WTC11 (cell line): ENCODE results near the gene ARAP1. TPM values are rescaled to one million over a fixed set of nuclear protein-coding genes. Genes with fewer than 3 reads are reported as not detected.

Experiments used
- ATAC-seq: fragments of 200-7000 bp; cut with Tn5 transposase; 2 replicates; pipeline ENCODE4 v1.10.0; 2021; ENCODE audit warnings: mild to moderate bottlenecking, moderate library complexity
- CTCF ChIA-PET: fragments of 300-600 bp; sonication (Branson Sonifier 250); formaldehyde crosslinking; loops from one replicate; lab custom pipeline; 2021; ENCODE audit warnings: antibody characterized with exemption; lab: Charles Lee
- POLR2A ChIA-PET: fragments of 350-600 bp; sonication (Branson Sonifier 250); formaldehyde crosslinking; loops from one replicate; lab custom pipeline; 2021; ENCODE audit warnings: antibody characterized with exemption; lab: Charles Lee
- DNase-seq: peaks from one replicate; pipeline ENCODE4 v3.0.0; 2021; ENCODE audit warnings: low spot score
- H3K27ac Mint-ChIP-seq: 2 replicates; pipeline ENCODE4 v1.8.0; 2021; ENCODE audit warnings: mixed read lengths
- H3K27me3 Mint-ChIP-seq: 2 replicates; pipeline ENCODE4 v1.8.0; 2021; ENCODE audit warnings: low read depth, mild to moderate bottlenecking, moderate library complexity, mixed read lengths
- H3K36me3 Mint-ChIP-seq: 2 replicates; pipeline ENCODE4 v1.8.0; 2021; ENCODE audit warnings: mixed read lengths
- H3K4me1 Mint-ChIP-seq: 2 replicates; pipeline ENCODE4 v1.8.0; 2022; ENCODE audit warnings: mixed read lengths
- H3K4me3 Mint-ChIP-seq: 2 replicates; pipeline ENCODE4 v1.8.0; 2021; ENCODE audit warnings: mild to moderate bottlenecking, moderate library complexity, mixed read lengths
- H3K9me3 Mint-ChIP-seq: 2 replicates; pipeline ENCODE4 v1.8.0; 2021; ENCODE audit warnings: mixed read lengths
- CREB1 ChIP-seq: sonication (generic); formaldehyde crosslinking; IDR thresholded peaks from 2 replicates; pipeline ENCODE4 v1.8.0; 2023; ENCODE audit warnings: mild to moderate bottlenecking, missing genetic modification reagents
- CREM ChIP-seq: sonication (generic); formaldehyde crosslinking; IDR thresholded peaks from 2 replicates; pipeline ENCODE4 v1.8.1; 2022; ENCODE audit warnings: mild to moderate bottlenecking, missing genetic modification reagents, moderate library complexity
- EMX1 ChIP-seq: fragments of 250-450 bp; sonication (Bioruptor Pico); IDR thresholded peaks from 2 replicates; pipeline ENCODE4 v1.8.0; 2021; ENCODE audit warnings: mild to moderate bottlenecking
- ESRRA ChIP-seq: sonication (generic); formaldehyde crosslinking; IDR thresholded peaks from 2 replicates; pipeline ENCODE4 v1.8.1; 2022; ENCODE audit warnings: mild to moderate bottlenecking, missing genetic modification reagents, borderline replicate concordance
- FOXK1 ChIP-seq: sonication (generic); formaldehyde crosslinking; IDR thresholded peaks from 2 replicates; pipeline ENCODE4 v1.8.0; 2022; ENCODE audit warnings: mild to moderate bottlenecking, moderate library complexity, missing genetic modification reagents
- GABPB1 ChIP-seq: sonication (generic); formaldehyde crosslinking; IDR thresholded peaks from 2 replicates; pipeline ENCODE4 v1.8.1; 2023; ENCODE audit warnings: mild to moderate bottlenecking, missing genetic modification reagents
- GRHL2 ChIP-seq: fragments of 250-450 bp; sonication (Bioruptor Pico); IDR thresholded peaks from 2 replicates; pipeline ENCODE4 v1.8.0; 2022; ENCODE audit warnings: mild to moderate bottlenecking, moderate library complexity; ENCODE audit not compliant: insufficient replicate concordance, severe bottlenecking
- NFE2L1 ChIP-seq: sonication (generic); formaldehyde crosslinking; IDR thresholded peaks from 2 replicates; pipeline ENCODE4 v1.8.1; 2023; ENCODE audit warnings: missing genetic modification reagents
- OVOL2 ChIP-seq: fragments of 250-450 bp; sonication (Bioruptor Pico); IDR thresholded peaks from 2 replicates; pipeline ENCODE4 v1.9.0; 2021; ENCODE audit warnings: mild to moderate bottlenecking, borderline replicate concordance
- RELA ChIP-seq: sonication (generic); formaldehyde crosslinking; IDR thresholded peaks from 2 replicates; pipeline ENCODE4 v1.8.1; 2022; ENCODE audit warnings: missing genetic modification reagents, mild to moderate bottlenecking, borderline replicate concordance
- SOX15 ChIP-seq: fragments of 250-450 bp; sonication (Bioruptor Pico); IDR thresholded peaks from 2 replicates; pipeline ENCODE4 v1.9.0; 2021; ENCODE audit warnings: mild to moderate bottlenecking
- TP53 ChIP-seq: sonication (generic); formaldehyde crosslinking; IDR thresholded peaks from 2 replicates; pipeline ENCODE4 v1.8.1; 2023; ENCODE audit warnings: mild to moderate bottlenecking, missing genetic modification reagents
- ZNF219 ChIP-seq: sonication (generic); formaldehyde crosslinking; IDR thresholded peaks from 2 replicates; pipeline ENCODE4 v1.8.0; 2023; ENCODE audit warnings: missing genetic modification reagents, mild to moderate bottlenecking, borderline replicate concordance
- ZNF423 ChIP-seq: fragments of 250-450 bp; sonication (Bioruptor Pico); IDR thresholded peaks from 2 replicates; pipeline ENCODE4 v2.1.2; 2022; ENCODE audit warnings: mild to moderate bottlenecking, moderate library complexity
- total RNA-seq: library from RNA; stranded (reverse); gene quantifications from 3 replicates; pipeline ENCODE4 v1.2.3, GENCODE V29; 2021
- TF ChIP-seq, protein P1 (sequence below): fragments of 200-600 bp; IDR thresholded peaks from 2 replicates; pipeline ENCODE4 v1.8.0; 2022; ENCODE audit warnings: antibody characterized with exemption
- TF ChIP-seq, protein P2 (sequence below): sonication (generic); formaldehyde crosslinking; IDR thresholded peaks from 2 replicates; pipeline ENCODE4 v1.8.0; 2022; ENCODE audit warnings: mild to moderate bottlenecking, missing genetic modification reagents
- TF ChIP-seq, protein P3 (sequence below): fragments of 250-450 bp; sonication (Bioruptor Pico); IDR thresholded peaks from 2 replicates; pipeline ENCODE4 v2.1.2; 2022; ENCODE audit warnings: mild to moderate bottlenecking, moderate library complexity
- TF ChIP-seq, protein P4 (sequence below): sonication (generic); formaldehyde crosslinking; IDR thresholded peaks from 2 replicates; pipeline ENCODE4 v1.8.1; 2022; ENCODE audit warnings: missing genetic modification reagents, borderline replicate concordance
- TF ChIP-seq, protein P5 (sequence below): sonication (generic); formaldehyde crosslinking; IDR thresholded peaks from 2 replicates; pipeline ENCODE4 v1.8.1; 2023; ENCODE audit warnings: mild to moderate bottlenecking, missing genetic modification reagents
- TF ChIP-seq, protein P6 (sequence below): sonication (generic); formaldehyde crosslinking; IDR thresholded peaks from 2 replicates; pipeline ENCODE4 v1.8.1; 2022; ENCODE audit warnings: mild to moderate bottlenecking, moderate library complexity, missing genetic modification reagents
- TF ChIP-seq, protein P7 (sequence below): fragments of 250-450 bp; sonication (Bioruptor Pico); IDR thresholded peaks from 2 replicates; pipeline ENCODE4 v1.8.0; 2021; ENCODE audit warnings: mild to moderate bottlenecking

The ARAP1 gene
- total RNA-seq, 1 experiment from 2014 or later = 98.8 TPM

DNA sequence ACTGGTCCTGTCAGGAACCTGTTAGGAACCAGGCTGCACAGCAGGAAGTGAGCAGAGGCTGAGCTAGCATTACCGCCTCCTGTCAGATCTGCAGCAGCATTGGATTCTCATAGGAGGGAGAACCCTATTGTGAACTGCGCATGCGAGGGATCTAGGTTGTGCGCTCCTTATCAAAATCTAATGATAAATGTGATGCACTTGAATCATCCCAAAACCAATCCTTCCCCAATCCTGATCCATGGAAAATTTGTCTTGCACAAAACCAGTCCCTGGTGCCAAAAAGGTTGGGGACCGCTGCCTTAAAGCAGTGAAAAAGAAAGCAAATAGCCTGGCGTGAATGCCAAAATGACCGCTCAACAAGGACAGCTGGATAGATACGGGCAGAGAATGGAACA is 1.9 kb upstream of the ARAP1 start:
- Mint-ChIP-seq H3K27ac (no peak overlapping the region), H3K27me3 (peaks cover 10% of the 10 kb centered on the region), H3K36me3 (peaks cover 11% of the 10 kb centered on the region), H3K4me3 (peak overlapping the region; percentile 8; the same call in 1 of the 2 replicates), H3K9me3 (no peaks in the 10 kb centered on the region), H3K4me1 (peaks cover 35% of the 10 kb centered on the region)
- DNase-seq (no peak), ATAC-seq (no peak)
- TF ChIP-seq EMX1 (CRISPR knock-in tag) (no peak), ZNF219 (no peak), OVOL2 (CRISPR knock-in tag) (no peak), NFE2L1 (no peak), TP53 (CRISPR knock-in tag) (no peak), RELA (CRISPR knock-in tag) (no peak), FOXK1 (CRISPR knock-in tag) (no peak), CREB1 (no peak), GRHL2 (no peak), ESRRA (no peak)
- TF ChIP-seq, protein P1, sequence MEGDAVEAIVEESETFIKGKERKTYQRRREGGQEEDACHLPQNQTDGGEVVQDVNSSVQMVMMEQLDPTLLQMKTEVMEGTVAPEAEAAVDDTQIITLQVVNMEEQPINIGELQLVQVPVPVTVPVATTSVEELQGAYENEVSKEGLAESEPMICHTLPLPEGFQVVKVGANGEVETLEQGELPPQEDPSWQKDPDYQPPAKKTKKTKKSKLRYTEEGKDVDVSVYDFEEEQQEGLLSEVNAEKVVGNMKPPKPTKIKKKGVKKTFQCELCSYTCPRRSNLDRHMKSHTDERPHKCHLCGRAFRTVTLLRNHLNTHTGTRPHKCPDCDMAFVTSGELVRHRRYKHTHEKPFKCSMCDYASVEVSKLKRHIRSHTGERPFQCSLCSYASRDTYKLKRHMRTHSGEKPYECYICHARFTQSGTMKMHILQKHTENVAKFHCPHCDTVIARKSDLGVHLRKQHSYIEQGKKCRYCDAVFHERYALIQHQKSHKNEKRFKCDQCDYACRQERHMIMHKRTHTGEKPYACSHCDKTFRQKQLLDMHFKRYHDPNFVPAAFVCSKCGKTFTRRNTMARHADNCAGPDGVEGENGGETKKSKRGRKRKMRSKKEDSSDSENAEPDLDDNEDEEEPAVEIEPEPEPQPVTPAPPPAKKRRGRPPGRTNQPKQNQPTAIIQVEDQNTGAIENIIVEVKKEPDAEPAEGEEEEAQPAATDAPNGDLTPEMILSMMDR = no peak
- TF ChIP-seq, protein P2, sequence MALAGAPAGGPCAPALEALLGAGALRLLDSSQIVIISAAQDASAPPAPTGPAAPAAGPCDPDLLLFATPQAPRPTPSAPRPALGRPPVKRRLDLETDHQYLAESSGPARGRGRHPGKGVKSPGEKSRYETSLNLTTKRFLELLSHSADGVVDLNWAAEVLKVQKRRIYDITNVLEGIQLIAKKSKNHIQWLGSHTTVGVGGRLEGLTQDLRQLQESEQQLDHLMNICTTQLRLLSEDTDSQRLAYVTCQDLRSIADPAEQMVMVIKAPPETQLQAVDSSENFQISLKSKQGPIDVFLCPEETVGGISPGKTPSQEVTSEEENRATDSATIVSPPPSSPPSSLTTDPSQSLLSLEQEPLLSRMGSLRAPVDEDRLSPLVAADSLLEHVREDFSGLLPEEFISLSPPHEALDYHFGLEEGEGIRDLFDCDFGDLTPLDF (CRISPR knock-in tag) = no peak
- TF ChIP-seq, protein P3, sequence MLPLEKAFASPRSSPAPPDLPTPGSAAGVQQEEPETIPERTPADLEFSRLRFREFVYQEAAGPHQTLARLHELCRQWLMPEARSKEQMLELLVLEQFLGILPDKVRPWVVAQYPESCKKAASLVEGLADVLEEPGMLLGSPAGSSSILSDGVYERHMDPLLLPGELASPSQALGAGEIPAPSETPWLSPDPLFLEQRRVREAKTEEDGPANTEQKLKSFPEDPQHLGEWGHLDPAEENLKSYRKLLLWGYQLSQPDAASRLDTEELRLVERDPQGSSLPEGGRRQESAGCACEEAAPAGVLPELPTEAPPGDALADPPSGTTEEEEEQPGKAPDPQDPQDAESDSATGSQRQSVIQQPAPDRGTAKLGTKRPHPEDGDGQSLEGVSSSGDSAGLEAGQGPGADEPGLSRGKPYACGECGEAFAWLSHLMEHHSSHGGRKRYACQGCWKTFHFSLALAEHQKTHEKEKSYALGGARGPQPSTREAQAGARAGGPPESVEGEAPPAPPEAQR (CRISPR knock-in tag) = no peak
- TF ChIP-seq, protein P4, sequence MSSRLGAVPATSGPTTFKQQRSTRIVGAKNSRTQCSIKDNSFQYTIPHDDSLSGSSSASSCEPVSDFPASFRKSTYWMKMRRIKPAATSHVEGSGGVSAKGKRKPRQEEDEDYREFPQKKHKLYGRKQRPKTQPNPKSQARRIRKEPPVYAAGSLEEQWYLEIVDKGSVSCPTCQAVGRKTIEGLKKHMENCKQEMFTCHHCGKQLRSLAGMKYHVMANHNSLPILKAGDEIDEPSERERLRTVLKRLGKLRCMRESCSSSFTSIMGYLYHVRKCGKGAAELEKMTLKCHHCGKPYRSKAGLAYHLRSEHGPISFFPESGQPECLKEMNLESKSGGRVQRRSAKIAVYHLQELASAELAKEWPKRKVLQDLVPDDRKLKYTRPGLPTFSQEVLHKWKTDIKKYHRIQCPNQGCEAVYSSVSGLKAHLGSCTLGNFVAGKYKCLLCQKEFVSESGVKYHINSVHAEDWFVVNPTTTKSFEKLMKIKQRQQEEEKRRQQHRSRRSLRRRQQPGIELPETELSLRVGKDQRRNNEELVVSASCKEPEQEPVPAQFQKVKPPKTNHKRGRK (CRISPR knock-in tag) = no peak
- TF ChIP-seq, protein P5, sequence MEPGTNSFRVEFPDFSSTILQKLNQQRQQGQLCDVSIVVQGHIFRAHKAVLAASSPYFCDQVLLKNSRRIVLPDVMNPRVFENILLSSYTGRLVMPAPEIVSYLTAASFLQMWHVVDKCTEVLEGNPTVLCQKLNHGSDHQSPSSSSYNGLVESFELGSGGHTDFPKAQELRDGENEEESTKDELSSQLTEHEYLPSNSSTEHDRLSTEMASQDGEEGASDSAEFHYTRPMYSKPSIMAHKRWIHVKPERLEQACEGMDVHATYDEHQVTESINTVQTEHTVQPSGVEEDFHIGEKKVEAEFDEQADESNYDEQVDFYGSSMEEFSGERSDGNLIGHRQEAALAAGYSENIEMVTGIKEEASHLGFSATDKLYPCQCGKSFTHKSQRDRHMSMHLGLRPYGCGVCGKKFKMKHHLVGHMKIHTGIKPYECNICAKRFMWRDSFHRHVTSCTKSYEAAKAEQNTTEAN = no peak
- POLR2A ChIA-PET = no interaction called here
- CTCF ChIA-PET = interaction anchor here (1.5 to 2.2 kb wide), 1 partner anchor 29 kb away, joined by 5 to 11 read pairs; no protein-coding TSS in a partner anchor

DNA sequence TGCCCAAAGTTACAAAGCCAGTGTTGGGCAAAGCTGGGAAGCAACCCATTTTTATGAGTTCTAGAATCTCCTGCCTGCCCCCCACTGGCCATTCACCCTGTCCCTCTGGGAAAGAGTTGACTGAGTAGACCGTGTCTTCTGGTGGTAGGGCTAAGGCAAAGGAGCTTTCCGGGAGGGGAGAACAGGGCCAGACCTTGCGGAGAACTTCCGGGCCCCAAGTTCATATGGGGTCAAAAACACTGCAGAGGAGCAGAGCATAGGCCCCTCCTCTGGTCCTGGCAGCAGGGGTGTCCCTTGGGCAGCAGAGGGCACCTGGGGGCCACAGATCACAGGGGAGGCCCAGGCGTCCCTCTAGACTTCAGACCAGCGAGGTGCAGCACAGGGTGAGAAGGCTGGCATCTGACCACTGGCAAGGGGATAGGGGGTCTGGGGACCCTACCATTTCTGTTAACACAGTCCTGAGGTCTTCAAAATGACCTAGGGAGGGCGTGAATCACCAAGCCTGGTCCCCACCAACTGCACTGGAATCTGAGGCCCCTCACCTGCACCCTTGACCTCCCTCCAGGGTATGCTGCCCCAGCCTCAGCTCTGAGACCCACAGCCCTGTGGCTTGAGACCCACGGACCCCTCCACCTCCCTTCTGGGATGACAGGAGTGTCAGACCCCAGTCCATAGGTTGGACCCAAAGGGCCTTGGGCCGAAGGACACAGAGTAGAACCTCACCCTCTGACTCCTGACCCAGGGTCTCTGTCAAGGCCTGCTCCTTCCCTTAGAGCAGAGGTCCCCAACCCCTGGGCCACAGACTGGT is 1.3 kb upstream of the ARAP1 start:
- ATAC-seq (no peak), DNase-seq (no peak)
- Mint-ChIP-seq H3K36me3 (peaks cover 11% of the 10 kb centered on the region), H3K9me3 (no peaks in the 10 kb centered on the region), H3K27me3 (peaks cover 10% of the 10 kb centered on the region), H3K4me1 (peaks cover 35% of the 10 kb centered on the region), H3K4me3 (peak overlapping the region; percentile 93), H3K27ac (no peak overlapping the region)
- CTCF ChIA-PET = interaction anchor here (0.5 to 2.2 kb wide), 5 partner anchors 11 to 70 kb away, joined by 3 to 14 read pairs (median 4); partner anchors contain the start of gene STARD10
- POLR2A ChIA-PET = interaction anchor here (0.6 kb wide), 1 partner anchor 37 kb away, joined by 4 read pairs; no protein-coding TSS in a partner anchor
- TF ChIP-seq, protein P4 (CRISPR knock-in tag) = no peak
- no peak for TF ChIP-seq GABPB1 (CRISPR knock-in tag)
- TF ChIP-seq SOX15 (CRISPR knock-in tag) = no peak
- TF ChIP-seq, protein P1 = no peak
- TF ChIP-seq, protein P6, sequence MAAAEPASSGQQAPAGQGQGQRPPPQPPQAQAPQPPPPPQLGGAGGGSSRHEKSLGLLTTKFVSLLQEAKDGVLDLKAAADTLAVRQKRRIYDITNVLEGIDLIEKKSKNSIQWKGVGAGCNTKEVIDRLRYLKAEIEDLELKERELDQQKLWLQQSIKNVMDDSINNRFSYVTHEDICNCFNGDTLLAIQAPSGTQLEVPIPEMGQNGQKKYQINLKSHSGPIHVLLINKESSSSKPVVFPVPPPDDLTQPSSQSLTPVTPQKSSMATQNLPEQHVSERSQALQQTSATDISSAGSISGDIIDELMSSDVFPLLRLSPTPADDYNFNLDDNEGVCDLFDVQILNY = no peak
- TF ChIP-seq, protein P7, sequence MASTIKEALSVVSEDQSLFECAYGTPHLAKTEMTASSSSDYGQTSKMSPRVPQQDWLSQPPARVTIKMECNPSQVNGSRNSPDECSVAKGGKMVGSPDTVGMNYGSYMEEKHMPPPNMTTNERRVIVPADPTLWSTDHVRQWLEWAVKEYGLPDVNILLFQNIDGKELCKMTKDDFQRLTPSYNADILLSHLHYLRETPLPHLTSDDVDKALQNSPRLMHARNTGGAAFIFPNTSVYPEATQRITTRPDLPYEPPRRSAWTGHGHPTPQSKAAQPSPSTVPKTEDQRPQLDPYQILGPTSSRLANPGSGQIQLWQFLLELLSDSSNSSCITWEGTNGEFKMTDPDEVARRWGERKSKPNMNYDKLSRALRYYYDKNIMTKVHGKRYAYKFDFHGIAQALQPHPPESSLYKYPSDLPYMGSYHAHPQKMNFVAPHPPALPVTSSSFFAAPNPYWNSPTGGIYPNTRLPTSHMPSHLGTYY (CRISPR knock-in tag) = no peak
- TF ChIP-seq CREB1 = no peak
- TF ChIP-seq ZNF423 (CRISPR knock-in tag) = no peak
- TF ChIP-seq CREM = no peak
